Dermis microvascular lymphatic vessel endothelial cell (primary cell): ENCODE data around the gene CMIP. TPM values are rescaled to one million over a fixed set of nuclear protein-coding genes. Genes with fewer than 3 reads are reported as not detected.
"Not testable (repeated sequence)": the region's sequence is repeated elsewhere in the genome, so short reads cannot be mapped to it uniquely, and the experiment has no call there.

ENCODE experiments used
- DNase-seq, 2 donors: peaks; one replicate each; pipeline versions ENCODE4 v3.0.0 to v3.0.0-alpha.2; 2010; ENCODE audit warnings: low read depth in 2 of 2
- total RNA-seq: library from RNA; depleted of rRNA; stranded (reverse); fragments of >200 nt; gene quantifications from 2 replicates; pipeline ENCODE4 v1.2.1, GENCODE V29; 2014

CMIP gene
- total RNA-seq, 1 donor from 2014 or later, result 8.0 TPM

GRCh38 chr16:81514568-81515258, 70.1 kb downstream of the CMIP start:
- DNase-seq, result peak in 1 of 2 donors; percentile 61

DNA sequence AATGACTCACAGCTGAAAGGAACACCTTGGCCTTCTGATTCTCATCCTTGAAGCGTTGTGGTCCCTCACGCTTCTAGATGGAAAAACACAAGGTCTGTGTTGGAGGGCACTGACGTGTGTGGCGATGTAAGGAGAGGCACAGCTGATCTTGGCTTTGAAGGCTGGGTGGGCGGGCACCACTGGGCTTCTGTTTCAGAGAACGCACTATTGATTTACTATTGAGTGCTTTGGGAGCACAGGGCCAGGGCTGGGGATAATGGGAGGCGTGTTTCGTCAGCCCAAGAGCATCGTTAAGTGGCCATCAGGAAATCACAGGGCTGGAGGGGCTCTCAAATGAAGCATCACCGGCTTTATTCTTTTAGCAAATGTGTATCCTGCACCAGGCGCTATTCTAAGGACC, 70.7 kb downstream of the CMIP start:
- no peak for DNase-seq

- no peak for DNase-seq
Observed at GRCh38 chr16:81515721-81516120, 71.1 kb downstream of the CMIP start.

DNA sequence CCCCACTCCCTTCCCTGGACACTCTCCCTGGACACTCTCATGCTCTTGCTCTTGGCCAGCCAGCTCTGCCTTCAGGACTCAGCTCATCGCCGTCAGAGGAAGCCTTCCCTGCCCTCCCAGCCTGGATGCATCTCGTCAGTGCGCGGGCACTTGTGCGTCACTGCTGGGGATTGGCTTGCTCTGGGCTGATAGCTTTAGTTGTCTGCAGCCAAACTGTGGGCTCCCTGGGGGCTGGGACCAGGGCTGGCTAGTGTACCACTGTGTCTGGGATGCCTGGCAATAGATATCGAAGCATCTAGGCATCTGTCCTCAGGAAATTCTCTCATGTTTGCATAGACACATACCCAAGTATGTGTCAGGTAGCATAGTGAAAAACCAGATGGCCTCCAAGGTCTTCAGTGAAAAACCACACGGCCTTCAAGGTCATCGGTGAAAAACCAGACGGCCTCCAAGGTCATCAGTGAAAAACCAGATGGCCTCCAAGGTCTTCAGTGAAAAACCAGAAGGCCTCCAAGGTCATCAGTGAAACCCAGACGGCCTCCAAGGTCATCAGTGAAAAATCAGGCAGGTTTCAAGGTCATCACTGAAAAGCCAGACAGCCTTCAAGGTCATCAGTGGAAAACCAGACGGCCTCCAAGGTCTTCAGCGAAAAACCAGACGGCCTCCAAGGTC, 72.0 kb downstream of the CMIP start:
- no peak for DNase-seq

DNA sequence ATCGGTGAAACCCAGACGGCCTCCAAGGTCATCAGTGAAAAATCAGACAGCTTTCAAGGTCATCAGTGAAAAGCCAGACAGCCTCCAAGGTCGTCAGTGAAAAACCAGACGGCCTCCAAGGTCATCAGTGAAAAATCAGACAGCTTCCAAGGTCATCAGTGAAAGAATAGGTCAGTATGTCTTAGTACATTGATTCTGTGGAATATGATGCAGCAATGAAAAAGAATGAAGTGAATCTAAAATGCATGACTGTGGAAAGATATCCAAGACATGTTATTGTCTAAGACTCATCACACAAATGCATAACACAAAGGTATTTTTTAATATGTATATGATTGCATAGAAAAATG, 72.5 kb downstream of the CMIP start:
- DNase-seq, result no peak

- peak; percentile 37 to 77 for DNase-seq
Observed at GRCh38 chr16:81517629-81518438, 73.2 kb downstream of the CMIP start.

DNA sequence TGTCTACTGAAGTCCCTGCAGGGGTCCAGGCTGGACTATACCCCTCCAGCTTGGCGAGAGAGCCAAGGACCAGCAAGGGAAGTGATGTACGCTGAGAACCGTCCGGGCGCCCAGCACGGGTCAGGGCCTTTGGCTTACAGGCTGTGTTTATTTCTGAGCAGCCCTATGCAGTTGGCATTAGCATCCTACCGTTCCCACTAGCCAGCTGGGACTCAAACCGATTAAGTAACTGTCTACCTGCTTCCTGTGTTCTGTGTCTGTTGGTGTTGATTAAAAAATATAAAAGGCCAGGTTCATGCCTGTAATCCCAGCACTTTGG, 73.8 kb downstream of the CMIP start:
- DNase-seq, result peak; percentile 87 to 88

DNA sequence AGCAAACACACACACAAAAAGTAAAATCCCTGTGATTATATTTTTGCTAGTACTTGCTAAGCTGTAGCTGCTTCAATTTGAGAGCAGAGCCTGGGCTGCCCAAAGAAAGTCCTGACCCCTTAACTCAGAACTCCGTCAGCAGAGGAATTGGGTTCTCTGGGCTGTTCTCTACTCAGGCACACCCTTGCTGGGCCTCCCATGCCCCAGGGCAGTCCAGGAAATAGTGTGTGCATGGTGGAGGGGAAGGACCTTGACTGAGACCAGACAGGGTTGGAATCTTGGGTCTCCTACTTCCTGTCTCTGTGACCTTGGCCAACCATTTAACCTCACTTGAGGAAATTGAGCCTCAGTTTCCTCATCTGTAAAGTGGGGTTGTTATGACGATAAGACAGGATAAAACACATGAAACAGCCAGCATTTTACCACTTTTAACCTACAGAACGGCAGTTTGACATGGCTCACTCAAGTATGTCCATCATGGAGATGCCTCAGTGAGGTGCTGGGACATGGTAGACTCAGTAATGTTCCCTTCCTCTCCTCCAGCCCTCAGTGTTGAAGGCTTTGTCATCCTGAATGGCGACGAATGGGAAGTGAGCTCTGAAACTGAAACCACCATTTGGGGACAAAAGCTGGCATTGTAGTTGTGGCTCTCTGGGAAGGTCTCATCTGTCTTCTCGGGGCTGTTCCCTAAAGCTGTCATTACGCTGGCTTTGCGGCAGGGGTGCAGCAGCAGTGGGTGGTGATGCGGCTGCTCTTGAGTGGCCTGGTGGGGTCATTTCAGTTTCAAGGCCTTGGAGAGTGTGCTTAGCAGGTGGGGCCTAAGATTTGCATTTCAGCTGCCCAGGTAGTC, 74.9 kb downstream of the CMIP start:
- DNase-seq, result no peak

DNA sequence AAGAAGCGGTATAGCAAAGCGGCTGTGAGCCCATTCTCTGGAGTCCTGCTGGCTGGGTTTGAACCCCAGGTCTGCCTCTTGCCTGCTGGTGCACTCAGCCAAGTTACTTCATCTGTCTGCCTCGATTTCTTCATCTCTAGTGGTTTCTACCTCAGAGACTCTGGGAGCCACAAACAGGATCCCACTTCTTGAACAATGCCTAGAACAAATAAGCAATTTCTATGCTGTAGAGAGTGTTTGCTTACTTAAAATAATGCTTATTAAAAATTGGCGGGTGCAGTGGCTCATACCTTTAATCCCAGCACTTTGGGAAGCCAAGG, 75.5 kb downstream of the CMIP start:
- no peak for DNase-seq

DNA sequence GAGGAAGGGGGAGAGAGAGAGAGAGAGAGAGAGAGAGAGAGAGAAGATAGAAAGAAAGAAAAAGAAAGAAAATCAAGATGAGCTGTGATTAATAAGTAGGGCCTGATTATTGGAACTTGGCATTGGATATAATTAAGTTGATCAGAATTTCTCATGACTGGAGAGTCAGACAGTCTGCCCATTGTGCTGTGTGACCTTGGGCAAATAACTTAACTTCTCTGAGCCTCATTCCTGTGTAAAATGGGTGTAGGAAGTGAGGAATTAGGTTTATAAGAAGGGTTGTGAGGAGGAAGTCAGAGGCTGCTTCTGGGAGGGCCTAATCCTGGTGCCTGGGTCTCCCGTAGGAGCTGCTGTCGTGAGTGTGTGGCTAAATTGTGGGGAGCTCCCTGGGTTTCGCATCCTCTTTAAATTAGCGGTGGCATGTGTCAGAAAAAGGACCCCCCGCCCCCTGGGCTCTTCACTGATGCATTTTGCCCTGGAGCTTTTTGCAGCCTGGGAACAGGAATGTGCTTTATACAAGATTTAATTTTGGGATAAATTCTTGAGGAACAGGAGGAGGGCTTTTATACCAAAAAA, 76.0 kb downstream of the CMIP start:
- DNase-seq, result no peak

DNA sequence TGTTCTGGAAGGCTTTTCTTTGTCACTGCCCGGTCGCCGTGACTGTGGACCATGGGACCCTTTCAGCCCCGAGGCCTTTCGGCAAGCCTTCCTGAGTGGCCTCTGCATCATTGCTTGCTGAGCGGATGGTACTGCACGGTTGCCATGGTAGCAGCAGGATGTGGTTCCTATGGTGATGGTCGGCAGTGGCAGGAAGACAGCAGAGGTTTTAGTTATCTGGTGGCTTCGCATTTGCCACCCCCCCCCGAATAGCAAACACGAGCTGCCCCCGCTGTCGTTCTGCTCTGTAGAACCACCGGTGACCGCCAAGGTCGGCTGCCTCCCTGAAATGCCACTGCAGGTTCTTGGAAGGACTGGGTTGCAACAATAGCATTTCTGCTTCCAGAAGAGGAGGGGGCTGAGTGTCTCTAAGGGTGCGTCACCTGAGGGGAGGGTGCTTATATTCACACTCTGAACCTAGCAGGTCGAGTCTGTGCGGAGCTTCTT, 76.6 kb downstream of the CMIP start:
- no peak for DNase-seq

- no peak for DNase-seq
Observed at GRCh38 chr16:81522108-81522701, 77.6 kb downstream of the CMIP start.

DNA sequence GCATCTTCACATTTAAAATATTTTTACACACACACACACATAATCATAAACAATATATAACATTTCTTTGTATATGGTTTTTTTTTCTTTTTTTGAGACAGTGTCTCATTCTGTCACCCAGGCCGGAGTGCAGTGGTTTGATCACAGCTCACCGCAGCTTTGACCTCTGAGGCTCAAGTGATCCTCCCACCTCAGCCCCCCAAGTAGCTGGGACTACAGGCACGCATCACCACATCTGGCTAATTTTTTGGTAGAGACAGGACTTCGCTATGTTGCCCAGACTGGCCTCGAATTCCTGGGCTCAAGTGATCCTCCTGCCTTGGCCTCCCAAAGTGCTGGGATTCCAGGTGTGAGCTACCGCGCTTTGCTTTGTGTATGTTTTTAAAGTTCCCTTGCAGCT, 78.2 kb downstream of the CMIP start:
- DNase-seq, result not testable (repeated sequence)

DNA sequence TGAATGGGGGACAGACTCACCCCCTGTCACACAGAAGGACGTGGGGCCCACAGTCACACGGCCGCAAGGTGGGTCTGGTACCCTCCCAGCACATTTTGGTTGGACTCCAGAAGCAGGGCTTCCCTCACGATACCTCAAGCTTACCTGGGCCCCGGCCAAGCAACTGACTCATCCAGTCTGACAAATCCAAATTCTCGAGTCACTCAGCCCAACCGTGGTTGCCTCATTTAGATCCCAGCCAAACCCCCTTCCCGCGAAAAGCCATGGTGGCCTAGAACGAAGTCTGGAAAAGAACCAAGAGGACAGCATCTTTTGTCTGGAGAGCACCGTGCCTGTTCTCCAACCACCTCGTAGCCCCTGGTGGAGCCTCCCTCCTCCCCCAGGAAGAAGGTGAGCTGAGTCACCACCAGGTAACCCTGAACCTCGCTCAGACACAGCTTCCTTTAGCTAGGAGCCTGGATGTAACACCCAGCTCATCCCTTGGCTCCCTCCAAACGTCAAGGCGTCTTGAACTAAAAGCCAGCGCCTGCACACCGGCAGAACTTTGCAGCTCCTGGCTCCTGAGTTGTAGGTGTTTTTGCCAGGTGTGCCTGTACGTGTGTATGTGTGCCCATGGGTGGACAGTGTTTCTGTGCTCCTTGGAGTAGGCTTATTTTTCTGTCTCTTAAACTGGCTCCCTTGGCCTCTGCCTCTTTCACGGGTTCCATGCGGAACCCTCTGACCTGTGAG, 78.9 kb downstream of the CMIP start:
- DNase-seq, result peak in 1 of 2 donors; percentile 22

DNA sequence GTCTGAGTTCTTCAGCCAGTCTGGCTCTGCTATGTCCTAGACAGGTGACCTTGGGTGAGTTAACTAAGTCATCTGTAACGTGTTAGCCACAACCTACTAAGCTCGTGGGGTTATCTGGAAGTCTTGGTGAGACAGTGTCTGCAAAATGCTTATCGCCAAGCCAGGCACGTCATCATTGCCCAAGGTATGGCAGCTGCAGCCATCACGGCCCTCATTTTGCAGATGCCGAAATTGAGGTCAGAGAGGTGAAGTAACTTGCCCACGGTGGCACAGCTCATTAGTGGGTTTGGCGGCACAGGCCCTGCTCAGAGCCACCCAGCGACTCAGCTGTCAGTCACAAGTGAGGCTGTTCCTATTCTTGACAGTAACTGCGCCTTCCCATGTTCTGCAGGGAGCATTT, 79.8 kb downstream of the CMIP start:
- no peak for DNase-seq

- DNase-seq, result not testable (repeated sequence)
Observed at GRCh38 chr16:81524885-81525284, 80.3 kb downstream of the CMIP start.

- peak in 1 of 2 donors; percentile 44 for DNase-seq
Observed at GRCh38 chr16:81526199-81526598, 81.6 kb downstream of the CMIP start.

- DNase-seq, result peak in 1 of 2 donors; percentile 41
Observed at GRCh38 chr16:81526935-81527334, 82.3 kb downstream of the CMIP start.

- DNase-seq, result no peak
Observed at GRCh38 chr16:81527477-81528178, 83.0 kb downstream of the CMIP start.

GRCh38 chr16:81528256-81528655, 83.6 kb downstream of the CMIP start:
- no peak for DNase-seq
